Uterus (tissue), 4 donors: ENCODE data around the gene HOXD3. TPM values are rescaled to one million over a fixed set of nuclear protein-coding genes. Genes with fewer than 3 reads are reported as not detected.

Source experiments
- DNase-seq, 2 donors: peaks; one replicate each; pipeline ENCODE4 v3.0.0-alpha.2; 2019 to 2020
- H3K27ac ChIP-seq, 2 donors: fragments of 200-600 bp; sonication (generic); 1 replicate in 1 of 2; 2 replicates in 1 of 2; pipeline ENCODE4 v1.5.1; 2016 to 2018
- H3K27me3 ChIP-seq, 2 donors: fragments of 200-600 bp; sonication (generic); one replicate each; pipeline ENCODE4 v1.5.1; 2018 to 2019; ENCODE audit warnings: control low read depth in 1 of 2
- H3K36me3 ChIP-seq, 2 donors: fragments of 200-600 bp; sonication (generic); one replicate each; pipeline ENCODE4 v1.5.1; 2019; ENCODE audit warnings: control low read depth in 1 of 2
- H3K4me1 ChIP-seq, 2 donors: fragments of 200-600 bp; sonication (generic); one replicate each; pipeline ENCODE4 v1.5.1; 2018 to 2019; ENCODE audit warnings: control low read depth in 1 of 2
- H3K4me3 ChIP-seq, 2 donors: fragments of 200-600 bp; sonication (generic); 1 replicate in 1 of 2; 2 replicates in 1 of 2; pipeline ENCODE4 v1.5.1; 2018 to 2019; ENCODE audit warnings: mild to moderate bottlenecking in 1 of 2
- H3K9me3 ChIP-seq, 2 donors: fragments of 200-600 bp; sonication (generic); one replicate each; pipeline ENCODE4 v1.5.1; 2019; ENCODE audit warnings: control low read depth in 1 of 2
- CTCF ChIP-seq, 4 experiments: fragments of 200-600 bp in 2 of 4; fragments of 450-650 bp in 2 of 4; sonication (generic) in 2 of 4; IDR thresholded peaks; one replicate each; pipeline ENCODE4 v1.5.1; 2016 to 2019; ENCODE audit warnings: antibody characterized with exemption in 4 of 4, mild to moderate bottlenecking in 2 of 4, moderate library complexity in 1 of 4
- POLR2A ChIP-seq, 2 donors: fragments of 450-650 bp; IDR thresholded peaks; one replicate each; pipeline ENCODE4 v1.6.1; 2016; ENCODE audit warnings: antibody characterized with exemption in 2 of 2, mild to moderate bottlenecking in 1 of 2, moderate library complexity in 1 of 2
- intact Hi-C: fragments of 100-400 bp; cut with DNase I; formaldehyde crosslinking; loops from one replicate; pipeline ENCODE4 v1.15.1; 2023; ENCODE audit warnings: low total_unique reads
- total RNA-seq, 4 donors: library from RNA; depleted of rRNA in 3 of 4; stranded (reverse); fragments of >200 nt in 3 of 4; gene quantifications; one replicate each; pipeline versions ENCODE4 v1.1.0 to v1.2.4, GENCODE V29; 2014 to 2023
- donor health status: DM: yes; HTN: yes; CAD: no.

Gene HOXD3
- total RNA-seq, 4 donors from 2014 or later, result 14.7 to 61.2 (median 22.7) TPM

- peaks cover 0 to 4% of the 10 kb centered on the region in 2 donors for H3K27me3 ChIP-seq
Observed at GRCh38 chr2:176187899-176188773, 31.0 kb downstream of the HOXD3 start, which contains the start of gene HOXD1. TSS of gene HOXD1 (plus strand) at chr2:176188668. CDS start at chr2:176188802, 134 bp downstream.

GRCh38 chr2:176188774-176189680 lies 31.9 kb downstream of the HOXD3 start:
- no peaks in the 10 kb centered on the region for H3K9me3 ChIP-seq
- H3K36me3 ChIP-seq, result no peaks in the 10 kb centered on the region
- TF ChIP-seq CTCF (IDR thresholded peaks at IDR 0.05) (peak in 1 of 4 experiments; percentile 18), POLR2A (IDR thresholded peaks at IDR 0.05) (peak in 1 of 2 donors; percentile 21)
- H3K4me3 ChIP-seq, result peak overlapping the region; percentile 69 to 82
- no peak for DNase-seq
- peaks cover 0 to 9% of the 10 kb centered on the region in 2 donors for H3K4me1 ChIP-seq
- H3K27ac ChIP-seq, result peak overlapping the region; percentile 74 to 79
- intact Hi-C loops, result no loop called here
- peaks cover 0 to 4% of the 10 kb centered on the region in 2 donors for H3K27me3 ChIP-seq

More at GRCh38 chr2:176187899-176188773, 31.0 kb downstream of the HOXD3 start, which contains the start of gene HOXD1:
- Histone ChIP-seq H3K9me3 (no peaks in the 10 kb centered on the region), H3K4me1 (peaks cover 0 to 9% of the 10 kb centered on the region in 2 donors), H3K27ac (peak within 1 kb of the TSS; percentile 74 to 79), H3K4me3 (peak within 1 kb of the TSS; percentile 69 to 82), H3K36me3 (no peaks in the 10 kb centered on the region)
- TF ChIP-seq CTCF (IDR thresholded peaks at IDR 0.05), result no peak
- peak; percentile 1 to 23 for TF ChIP-seq POLR2A (IDR thresholded peaks at IDR 0.05)
- intact Hi-C loops, result no loop called here
- DNase-seq, result peak; percentile 49 to 50

- H3K9me3 ChIP-seq, result no peaks in the 10 kb centered on the region
- TF ChIP-seq CTCF (IDR thresholded peaks at IDR 0.05) (no peak), POLR2A (IDR thresholded peaks at IDR 0.05) (no peak)
- H3K36me3 ChIP-seq, result no peaks in the 10 kb centered on the region
- H3K27me3 ChIP-seq, result peaks cover 0 to 4% of the 10 kb centered on the region in 2 donors
- DNase-seq, result no peak
- intact Hi-C loops, result no loop called here
- peak overlapping the region in 1 of 2 donors; percentile 82 for H3K4me3 ChIP-seq
- no peak overlapping the region for H3K27ac ChIP-seq
- peaks cover 0 to 9% of the 10 kb centered on the region in 2 donors for H3K4me1 ChIP-seq
Observed at GRCh38 chr2:176189681-176190641, 32.9 kb downstream of the HOXD3 start.

GRCh38 chr2:176192351-176192750 lies 35.2 kb downstream of the HOXD3 start:
- DNase-seq, result no peak
- Histone ChIP-seq H3K27ac (no peak overlapping the region), H3K4me3 (no peak overlapping the region), H3K27me3 (peaks cover 0 to 4% of the 10 kb centered on the region in 2 donors), H3K36me3 (no peaks in the 10 kb centered on the region), H3K9me3 (no peaks in the 10 kb centered on the region), H3K4me1 (peaks cover 0 to 9% of the 10 kb centered on the region in 2 donors)
- intact Hi-C loops, result no loop called here
- TF ChIP-seq POLR2A (IDR thresholded peaks at IDR 0.05) (no peak), CTCF (IDR thresholded peaks at IDR 0.05) (no peak)
